CMK (cell line): ENCODE measurements around the gene TMOD1.

ENCODE experiments used
- DNase-seq: peaks from one replicate; pipeline ENCODE4 v3.0.0-alpha.2; 2010; ENCODE audit warnings: low read depth

The TMOD1 gene

GRCh38 chr9:97638666-97639065 is 137.2 kb downstream of the TMOD1 start:
- DNase-seq, result no peak

- no peak for DNase-seq
Observed at GRCh38 chr9:97640325-97640724, 138.9 kb downstream of the TMOD1 start.

- DNase-seq, result no peak
Observed at GRCh38 chr9:97645720-97646119, 144.3 kb downstream of the TMOD1 start.

- no peak for DNase-seq
Observed at GRCh38 chr9:97647996-97648395, 146.5 kb downstream of the TMOD1 start.
